Testis (tissue), 3 donors: ENCODE results near the gene CCDC59. TPM values are rescaled to one million over a fixed set of nuclear protein-coding genes. Genes with fewer than 3 reads are reported as not detected.

Experiments used
- DNase-seq: peaks from one replicate; pipeline ENCODE4 v3.0.0-alpha.2; 2019
- H3K27ac ChIP-seq, 2 donors: fragments of 200-600 bp; sonication (generic); one replicate each; pipeline ENCODE4 v1.5.1; 2019
- H3K27me3 ChIP-seq: fragments of 200-600 bp; sonication (generic); one replicate; pipeline ENCODE4 v1.5.1; 2019
- H3K36me3 ChIP-seq: fragments of 200-600 bp; sonication (generic); one replicate; pipeline ENCODE4 v1.5.1; 2017; ENCODE audit warnings: low read depth; ENCODE audit errors: missing control alignments
- H3K4me1 ChIP-seq: fragments of 200-600 bp; sonication (generic); one replicate; pipeline ENCODE4 v1.5.1; 2019
- H3K4me3 ChIP-seq, 2 donors: fragments of 200-600 bp; sonication (generic); one replicate each; pipeline ENCODE4 v1.5.1; 2017 to 2019
- H3K9me3 ChIP-seq: fragments of 200-600 bp; sonication (generic); one replicate; pipeline ENCODE4 v1.5.1; 2017
- CTCF ChIP-seq, 3 experiments: fragments of 450-650 bp in 2 of 3; fragments of 200-600 bp in 1 of 3; sonication (generic) in 1 of 3; IDR thresholded peaks; one replicate each; pipeline ENCODE4 v1.5.1; 2016 to 2019; ENCODE audit warnings: antibody characterized with exemption in 3 of 3, mild to moderate bottlenecking in 2 of 3, moderate library complexity in 1 of 3
- POLR2A ChIP-seq: fragments of 450-650 bp; IDR thresholded peaks from one replicate; pipeline ENCODE4 v1.6.1; 2017; ENCODE audit warnings: antibody characterized with exemption, mild to moderate bottlenecking, moderate library complexity
- WGBS, 2 donors: methylation state at CpG; one replicate each; pipeline ENCODE4 v1.1.5; 2018; 5-methylcytosine and 5-hydroxymethylcytosine counted together
- intact Hi-C: fragments of 100-400 bp; cut with DNase I; formaldehyde crosslinking; loops from one replicate; pipeline ENCODE4 v1.15.1; 2023; ENCODE audit warnings: low total_unique reads
- polyA plus RNA-seq: library from polyadenylated mRNA; stranded (reverse); fragments of 350-450 nt; fragmentation: Illumina TruSeq; extraction: RNeasy Lipid Tissue Mini Kit (QIAGEN cat#74804); gene quantifications from one replicate; pipeline ENCODE4 v1.2.3, GENCODE V29; 2014; ENCODE audit warnings: low read depth, low replicate concordance; ENCODE audit not compliant: insufficient read depth
- total RNA-seq, 2 donors: library from RNA; depleted of rRNA; stranded (reverse); fragments of >200 nt; gene quantifications; one replicate each; pipeline ENCODE4 v1.2.3, GENCODE V29; 2016

Gene CCDC59
- total and polyA plus RNA-seq, 3 donors from 2014 or later: 24.5 to 73.5 (median 63.5) TPM

GRCh38 chr12:82326905-82327503 is 31.2 kb downstream of the CCDC59 start:
- intact Hi-C loops: loop anchor here (10.0 kb wide), 1 partner anchor 682 kb away; no protein-coding TSS in a partner anchor
- DNase-seq: no peak
- 22 to 32% methylated on average over 1 of the region's 1 CpG for WGBS, 2 donors

GRCh38 chr12:82325540-82326336 is 32.4 kb downstream of the CCDC59 start:
- Histone ChIP-seq H3K36me3 (no peaks in the 10 kb centered on the region), H3K9me3 (no peaks in the 10 kb centered on the region), H3K4me3 (no peak overlapping the region), H3K4me1 (no peaks in the 10 kb centered on the region), H3K27ac (no peak overlapping the region), H3K27me3 (no peaks in the 10 kb centered on the region)
- TF ChIP-seq CTCF (IDR thresholded peaks at IDR 0.05): no peak
- no peak for TF ChIP-seq POLR2A
- DNase-seq: no peak
- intact Hi-C loops: loop anchor here (10.0 kb wide), 1 partner anchor 681 kb away; no protein-coding TSS in a partner anchor
- 80 to 83% methylated on average over 4 of the region's 4 CpGs for WGBS, 2 donors

More at GRCh38 chr12:82326905-82327503, 31.2 kb downstream of the CCDC59 start:
- TF ChIP-seq CTCF (IDR thresholded peaks at IDR 0.05) (peak in 2 of 3 experiments; percentile 41 to 55), POLR2A (no peak)
- no peak overlapping the region for H3K27ac ChIP-seq
- no peaks in the 10 kb centered on the region for H3K27me3 ChIP-seq
- H3K9me3 ChIP-seq: no peaks in the 10 kb centered on the region
- no peaks in the 10 kb centered on the region for H3K36me3 ChIP-seq
- no peaks in the 10 kb centered on the region for H3K4me1 ChIP-seq
- H3K4me3 ChIP-seq: no peak overlapping the region

- H3K4me3 ChIP-seq: no peak overlapping the region
- no peaks in the 10 kb centered on the region for H3K9me3 ChIP-seq
- 85 to 88% methylated on average over 1 of the region's 1 CpG for WGBS, 2 donors
- DNase-seq: no peak
- intact Hi-C loops: no loop called here
- no peaks in the 10 kb centered on the region for H3K27me3 ChIP-seq
- no peaks in the 10 kb centered on the region for H3K4me1 ChIP-seq
- TF ChIP-seq CTCF (IDR thresholded peaks at IDR 0.05) (no peak), POLR2A (no peak)
- no peak overlapping the region for H3K27ac ChIP-seq
- no peaks in the 10 kb centered on the region for H3K36me3 ChIP-seq
Measured at GRCh38 chr12:82319276-82319675, 38.9 kb downstream of the CCDC59 start.

GRCh38 chr12:82314406-82314892 is 43.7 kb downstream of the CCDC59 start:
- Histone ChIP-seq H3K9me3 (no peaks in the 10 kb centered on the region), H3K4me3 (no peak overlapping the region), H3K27me3 (no peaks in the 10 kb centered on the region), H3K27ac (no peak overlapping the region), H3K4me1 (no peaks in the 10 kb centered on the region), H3K36me3 (no peaks in the 10 kb centered on the region)
- WGBS, 2 donors: 64 to 75% methylated on average over 3 to 8 of the region's 8 CpGs
- intact Hi-C loops: no loop called here
- no peak for TF ChIP-seq CTCF (IDR thresholded peaks at IDR 0.05)
- TF ChIP-seq POLR2A: no peak
- no peak for DNase-seq

Other genes starting within 250 kb of the CCDC59 start
- 10 to 100 TPM; 10.8 to 11.3 TPM for gene METTL25, start 142 bp upstream of the CCDC59 start, total RNA-seq
- 9.0 TPM for gene METTL25, start 142 bp upstream of the CCDC59 start, polyA plus RNA-seq